B cell (primary cell): ENCODE results near the gene C9orf72.

ENCODE experiments used
- CTCF ChIP-seq: fragments of 200-600 bp; IDR thresholded peaks from one replicate; pipeline ENCODE4 v1.8.0; 2022; ENCODE audit warnings: antibody characterized with exemption, mild to moderate bottlenecking
- EZH2 ChIP-seq: IDR thresholded peaks from 2 replicates; pipeline ENCODE4 v1.6.1; 2012; ENCODE audit warnings: borderline replicate concordance, low read depth, mild to moderate bottlenecking, moderate library complexity, low read length; ENCODE audit not compliant: insufficient read depth, poor library complexity, severe bottlenecking

GRCh38 chr9:27614551-27614950 lies 41.3 kb upstream of the C9orf72 start:
- TF ChIP-seq CTCF (no peak), EZH2 (no peak)
